Heart right ventricle (tissue), 16 donors: ENCODE results near the gene PCAT6. TPM values are rescaled to one million over a fixed set of nuclear protein-coding genes. Genes with fewer than 3 reads are reported as not detected.

Source experiments
- ATAC-seq, 8 donors: fragments of 200-7000 bp; cut with Tn5 transposase; one replicate each; pipeline ENCODE4 v1.9.1; 2020; ENCODE audit warnings: mild to moderate bottlenecking in 8 of 8, moderate library complexity in 8 of 8, moderate number of reproducible peaks in 1 of 8
- DNase-seq, 2 donors: peaks; one replicate each; pipeline ENCODE4 v3.0.0-alpha.2; 2020
- H3K27ac ChIP-seq, 10 donors: fragments of 200-600 bp; sonication (generic) in 2 of 10; one replicate each; pipeline versions ENCODE4 v1.5.0 to v1.8.0; 2020 to 2022; ENCODE audit warnings: mild to moderate bottlenecking in 3 of 10
- H3K27me3 ChIP-seq, 7 donors: fragments of 200-600 bp; one replicate each; pipeline ENCODE4 v1.8.0; 2021 to 2022; ENCODE audit warnings: mild to moderate bottlenecking in 2 of 7
- H3K36me3 ChIP-seq, 9 donors: fragments of 200-600 bp; sonication (generic) in 1 of 9; one replicate each; pipeline versions ENCODE4 v1.5.0 to v1.8.0; 2020 to 2022; ENCODE audit warnings: mild to moderate bottlenecking in 2 of 9
- H3K4me1 ChIP-seq, 9 donors: fragments of 200-600 bp; sonication (generic) in 1 of 9; one replicate each; pipeline versions ENCODE4 v1.5.0 to v1.8.0; 2020 to 2022; ENCODE audit warnings: mild to moderate bottlenecking in 4 of 9
- H3K4me3 ChIP-seq, 10 donors: fragments of 200-600 bp; sonication (generic) in 2 of 10; one replicate each; pipeline versions ENCODE4 v1.5.0 to v1.8.0; 2020 to 2022; ENCODE audit warnings: mild to moderate bottlenecking in 7 of 10, moderate library complexity in 2 of 10
- H3K9me3 ChIP-seq, 11 donors: fragments of 200-600 bp in 10 of 11; sonication (generic) in 2 of 11; one replicate each; pipeline versions ENCODE4 v1.5.0 to v1.8.0; 2013 to 2022; ENCODE audit warnings: mild to moderate bottlenecking in 2 of 11, control low read depth in 1 of 11, moderate library complexity in 1 of 11
- CTCF ChIP-seq, 9 donors: fragments of 200-600 bp; sonication (generic) in 2 of 9; IDR thresholded peaks; one replicate each; pipeline versions ENCODE4 v1.5.0 to v1.8.0; 2021 to 2022; ENCODE audit warnings: antibody characterized with exemption in 9 of 9, mild to moderate bottlenecking in 5 of 9, moderate library complexity in 1 of 9
- WGBS, 2 donors: extraction: QIAGEN DNeasy Blood & Tissue Kit; methylation state at CpG; one replicate each; pipeline ENCODE4 v1.1.7; 2013; ENCODE audit warnings: inconsistent platforms in 1 of 2; 5-methylcytosine and 5-hydroxymethylcytosine counted together
- intact Hi-C, 10 donors: fragments of 100-400 bp; cut with DNase I; formaldehyde crosslinking; loops; one replicate each; pipeline versions ENCODE4 v1.11.1 to v1.14.2; 2022
- polyA plus RNA-seq, 2 donors: library from polyadenylated mRNA; stranded (reverse); fragments of 200-250 nt; gene quantifications; one replicate each; pipeline ENCODE4 v1.2.3, GENCODE V29; 2013
- total RNA-seq, 10 donors: library from RNA; stranded (reverse); fragmentation: NEBNext Ultra II Directional in 3 of 10; extraction: Animal tissue kit (Norgen Biotek cat#: 25700) in 3 of 10; gene quantifications; one replicate each; pipeline versions ENCODE4 v1.2.1 to v1.2.4, GENCODE V29; 2021 to 2023
- donor health status: Arrhythmogenic right ventricular cardiomyopathy.
- donor health status: ischemic (EF 13 %, LVEDD 7.1; RV severe dilation, severe dysfunction).
- donor health status: healthy with polysubstance abuse.
- donor health status: DM: no; HTN: yes; CAD: no.
- donor health status: DM: no; HTN: no; CAD: no.
- donor health status: ischemic (EF 25% LVEDD 6.9; RV normal size, moderate dysfunction).
- donor health status: ischemic (EF 25% LVEDD 5.7; RV mildly dilated, moderate dysfunction).
- donor health status: healthy.
- donor health status: DM: yes; HTN: yes; CAD: no.
- donor health status: Ischemic cardiomyopathy.
- donor health status: ischemic (EF 35%, LVEDD 5.7; RV mildly dilated, moderate dysfunction).
- donor health status: nonischemic (EF 11% LVEDD 7.7; RV severe dilation, severe dysfunction).
- donor health status: DM: yes; HTN: yes; CAD: no.
- donor health status: PGD.
- donor health status: ischemic (EF 29% LVEDD 5.4; RV normal size, mild dysfunction).
- donor health status: nonischemic (EF 23%, LVEDD 6.1; RV moderate dilation, normal function).

The PCAT6 gene
- total and polyA plus RNA-seq, 12 donors, result 0.41 to 2.3 (median 0.81) TPM; not detected in 1

- no peak for TF ChIP-seq CTCF (IDR thresholded peaks at IDR 0.05)
- WGBS, 2 donors, result 41 to 47% methylated on average over 3 of the region's 3 CpGs
- DNase-seq (no peak), ATAC-seq (no peak)
- Histone ChIP-seq H3K9me3 (no peaks in the 10 kb centered on the region), H3K4me1 (peaks cover 0 to 22% (median 0%) of the 10 kb centered on the region in 9 donors), H3K36me3 (no peaks in the 10 kb centered on the region), H3K27ac (no peak overlapping the region), H3K27me3 (peaks cover 0 to 15% (median 0%) of the 10 kb centered on the region in 7 donors), H3K4me3 (no peak overlapping the region)
- intact Hi-C loops, result no loop called here
Measured at GRCh38 chr1:202835548-202836072, 24.9 kb downstream of the PCAT6 start.

- intact Hi-C loops, result no loop called here
- no peaks in the 10 kb centered on the region for H3K9me3 ChIP-seq
- no peak for DNase-seq
- H3K27ac ChIP-seq, result no peak overlapping the region
- 73 to 77% methylated on average over 5 of the region's 5 CpGs for WGBS, 2 donors
- TF ChIP-seq CTCF (IDR thresholded peaks at IDR 0.05), result no peak
- peaks cover 0 to 22% (median 0%) of the 10 kb centered on the region in 9 donors for H3K4me1 ChIP-seq
- no peaks in the 10 kb centered on the region for H3K36me3 ChIP-seq
- peaks cover 0 to 15% (median 0%) of the 10 kb centered on the region in 7 donors for H3K27me3 ChIP-seq
- no peak overlapping the region for H3K4me3 ChIP-seq
- ATAC-seq, result no peak
Measured at GRCh38 chr1:202836623-202837403, 26.1 kb downstream of the PCAT6 start.

- DNase-seq, result no peak
- intact Hi-C loops, result no loop called here
- TF ChIP-seq CTCF (IDR thresholded peaks at IDR 0.05), result no peak
- H3K9me3 ChIP-seq, result no peaks in the 10 kb centered on the region
- H3K27me3 ChIP-seq, result peaks cover 0 to 15% (median 0%) of the 10 kb centered on the region in 7 donors
- H3K36me3 ChIP-seq, result no peaks in the 10 kb centered on the region
- peaks cover 0 to 22% (median 0%) of the 10 kb centered on the region in 9 donors for H3K4me1 ChIP-seq
- H3K27ac ChIP-seq, result no peak overlapping the region
- ATAC-seq, result no peak
- WGBS, 2 donors, result 86% methylated on average over 5 of the region's 5 CpGs
- no peak overlapping the region for H3K4me3 ChIP-seq
Measured at GRCh38 chr1:202837746-202838262, 27.1 kb downstream of the PCAT6 start.

GRCh38 chr1:202843081-202843480 is 32.3 kb downstream of the PCAT6 start:
- TF ChIP-seq CTCF (IDR thresholded peaks at IDR 0.05), result no peak
- H3K36me3 ChIP-seq, result no peaks in the 10 kb centered on the region
- intact Hi-C loops, result no loop called here

More at GRCh38 chr1:202843081-202843480, 32.3 kb downstream of the PCAT6 start:
- Histone ChIP-seq H3K27ac (no peak overlapping the region), H3K27me3 (peaks cover 0 to 6% (median 0%) of the 10 kb centered on the region in 7 donors), H3K4me3 (no peak overlapping the region), H3K4me1 (no peaks in the 10 kb centered on the region), H3K9me3 (no peaks in the 10 kb centered on the region)
- no peak for ATAC-seq
- WGBS, 2 donors, result 86 to 88% methylated on average over 11 of the region's 11 CpGs
- DNase-seq, result no peak
